ENCODE data around the gene IGFBPL1.
A peak's percentile ranks its signal among the peaks of the same experiment; 100 is the strongest.

Gene IGFBPL1

GRCh38 chr9:38392235-38393127, 31.8 kb downstream of the IGFBPL1 start, which contains the start of gene ALDH1B1:
Gene ALDH1B1 (plus strand): TSS chr9:38392702. CDS start chr9:38395749, 3,047 bp downstream.
- Histone ChIP-seq H3K27me3 (ENCODE audit: insufficient read depth, low read length, poor library complexity) (no peaks in the 10 kb centered on the region), H3K36me3 (ENCODE audit: insufficient read depth, low read length) (peaks cover 19% of the 10 kb centered on the region), H3K9ac (ENCODE audit: low read depth, low read length) (peak within 1 kb of the TSS; percentile 84), H3K27ac (ENCODE audit: low read length) (peak within 1 kb of the TSS; percentile 82), H3K9me3 (ENCODE audit: insufficient read depth, low read length, severe bottlenecking) (no peaks in the 10 kb centered on the region), H3K4me1 (ENCODE audit: insufficient read depth, low read length) (peaks cover 21% of the 10 kb centered on the region), H3K4me2 (ENCODE audit: insufficient read depth, low read length) (peak within 1 kb of the TSS; percentile 97), H3K4me3 (ENCODE audit: low read depth in 1 of 2, low read length in 2 of 2) (peak within 1 kb of the TSS; percentile 66 to 95), H2AFZ (ENCODE audit: low read depth, low read length) (peak within 1 kb of the TSS; percentile 95), H4K20me1 (ENCODE audit: insufficient read depth, low read length) (no peaks in the 10 kb centered on the region), H3K79me2 (ENCODE audit: insufficient read depth, low read length) (peaks cover 24% of the 10 kb centered on the region)
- DNase-seq (peak; percentile 65), ATAC-seq (ENCODE audit: insufficient read depth, low read depth) (peak; percentile 95)
- TF ChIP-seq CTCF (IDR thresholded peaks at IDR 0.05; ENCODE audit: borderline replicate concordance, extremely low read depth, low read length, poor library complexity, severe bottlenecking): peak; percentile 39
- no peak for TF ChIP-seq EZH2 (IDR thresholded peaks at IDR 0.05; ENCODE audit: borderline replicate concordance, low read depth, low read length, severe bottlenecking)

- DNase-seq (no peak), ATAC-seq (ENCODE audit: insufficient read depth, low read depth) (no peak)
- no peak overlapping the region for H3K27ac ChIP-seq (ENCODE audit: low read length)
- H4K20me1 ChIP-seq (ENCODE audit: insufficient read depth, low read length): no peaks in the 10 kb centered on the region
- H3K27me3 ChIP-seq (ENCODE audit: insufficient read depth, low read length, poor library complexity): no peaks in the 10 kb centered on the region
- H3K9me3 ChIP-seq (ENCODE audit: insufficient read depth, low read length, severe bottlenecking): no peaks in the 10 kb centered on the region
- peaks cover 21% of the 10 kb centered on the region for H3K4me1 ChIP-seq (ENCODE audit: insufficient read depth, low read length)
- peaks cover 24% of the 10 kb centered on the region for H3K79me2 ChIP-seq (ENCODE audit: insufficient read depth, low read length)
- no peak for TF ChIP-seq CTCF (IDR thresholded peaks at IDR 0.05; ENCODE audit: borderline replicate concordance, extremely low read depth, low read length, poor library complexity, severe bottlenecking)
- TF ChIP-seq EZH2 (IDR thresholded peaks at IDR 0.05; ENCODE audit: borderline replicate concordance, low read depth, low read length, severe bottlenecking): no peak
- peaks cover 10% of the 10 kb centered on the region for H3K36me3 ChIP-seq (ENCODE audit: insufficient read depth, low read length)
- H3K4me3 ChIP-seq (ENCODE audit: low read depth in 1 of 2, low read length in 2 of 2): no peak overlapping the region
- H3K4me2 ChIP-seq (ENCODE audit: insufficient read depth, low read length): peak overlapping the region; percentile 97; the same call in 1 of the 2 replicates
- H2AFZ ChIP-seq (ENCODE audit: low read depth, low read length): peak overlapping the region; percentile 95
- peak overlapping the region; percentile 84 for H3K9ac ChIP-seq (ENCODE audit: low read depth, low read length)
Observed at GRCh38 chr9:38391278-38392118, 32.8 kb downstream of the IGFBPL1 start.

- Histone ChIP-seq H3K4me3 (ENCODE audit: low read depth in 1 of 2, low read length in 2 of 2) (no peak overlapping the region), H3K36me3 (ENCODE audit: insufficient read depth, low read length) (peaks cover 4% of the 10 kb centered on the region), H3K9ac (ENCODE audit: low read depth, low read length) (no peak overlapping the region), H3K4me1 (ENCODE audit: insufficient read depth, low read length) (peaks cover 21% of the 10 kb centered on the region), H4K20me1 (ENCODE audit: insufficient read depth, low read length) (no peaks in the 10 kb centered on the region), H3K79me2 (ENCODE audit: insufficient read depth, low read length) (peaks cover 24% of the 10 kb centered on the region), H2AFZ (ENCODE audit: low read depth, low read length) (no peak overlapping the region), H3K27me3 (ENCODE audit: insufficient read depth, low read length, poor library complexity) (no peaks in the 10 kb centered on the region), H3K9me3 (ENCODE audit: insufficient read depth, low read length, severe bottlenecking) (peaks cover 3% of the 10 kb centered on the region), H3K4me2 (ENCODE audit: insufficient read depth, low read length) (no peak overlapping the region), H3K27ac (ENCODE audit: low read length) (no peak overlapping the region)
- no peak for DNase-seq
- TF ChIP-seq EZH2 (IDR thresholded peaks at IDR 0.05; ENCODE audit: borderline replicate concordance, low read depth, low read length, severe bottlenecking) (no peak), CTCF (IDR thresholded peaks at IDR 0.05; ENCODE audit: borderline replicate concordance, extremely low read depth, low read length, poor library complexity, severe bottlenecking) (no peak)
- no peak for ATAC-seq (ENCODE audit: insufficient read depth, low read depth)
Observed at GRCh38 chr9:38390851-38391250, 33.4 kb downstream of the IGFBPL1 start.
